GM23248 (cell line): ENCODE data around the gene PCDH11Y.
"Not testable (repeated sequence)": the region's sequence is repeated elsewhere in the genome, so short reads cannot be mapped to it uniquely, and the experiment has no call there.

Experiments
- EZH2 ChIP-seq: fragments of 200-600 bp; sonication (generic); IDR thresholded peaks from 2 replicates; pipeline ENCODE4 v1.6.1; 2018; ENCODE audit warnings: antibody characterized with exemption, mild to moderate bottlenecking; ENCODE audit not compliant: insufficient read depth, poor library complexity, severe bottlenecking
- EZH2phosphoT487 ChIP-seq: fragments of 200-600 bp; sonication (generic); IDR thresholded peaks from 2 replicates; pipeline ENCODE4 v1.6.1; 2018; ENCODE audit warnings: antibody characterized with exemption, moderate library complexity, mild to moderate bottlenecking, low read depth; ENCODE audit not compliant: insufficient read depth

GRCh38 chrY:5776485-5776884, 776.4 kb downstream of the PCDH11Y start:
- not testable (repeated sequence) for TF ChIP-seq EZH2, EZH2phosphoT487
